Measurements from ENCODE around the gene NOTCH1.

- no peak for TF ChIP-seq REST (IDR thresholded peaks at IDR 0.05; ENCODE audit: insufficient replicate concordance, low read depth)
- TF ChIP-seq, protein P1, sequence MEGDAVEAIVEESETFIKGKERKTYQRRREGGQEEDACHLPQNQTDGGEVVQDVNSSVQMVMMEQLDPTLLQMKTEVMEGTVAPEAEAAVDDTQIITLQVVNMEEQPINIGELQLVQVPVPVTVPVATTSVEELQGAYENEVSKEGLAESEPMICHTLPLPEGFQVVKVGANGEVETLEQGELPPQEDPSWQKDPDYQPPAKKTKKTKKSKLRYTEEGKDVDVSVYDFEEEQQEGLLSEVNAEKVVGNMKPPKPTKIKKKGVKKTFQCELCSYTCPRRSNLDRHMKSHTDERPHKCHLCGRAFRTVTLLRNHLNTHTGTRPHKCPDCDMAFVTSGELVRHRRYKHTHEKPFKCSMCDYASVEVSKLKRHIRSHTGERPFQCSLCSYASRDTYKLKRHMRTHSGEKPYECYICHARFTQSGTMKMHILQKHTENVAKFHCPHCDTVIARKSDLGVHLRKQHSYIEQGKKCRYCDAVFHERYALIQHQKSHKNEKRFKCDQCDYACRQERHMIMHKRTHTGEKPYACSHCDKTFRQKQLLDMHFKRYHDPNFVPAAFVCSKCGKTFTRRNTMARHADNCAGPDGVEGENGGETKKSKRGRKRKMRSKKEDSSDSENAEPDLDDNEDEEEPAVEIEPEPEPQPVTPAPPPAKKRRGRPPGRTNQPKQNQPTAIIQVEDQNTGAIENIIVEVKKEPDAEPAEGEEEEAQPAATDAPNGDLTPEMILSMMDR (IDR thresholded peaks at IDR 0.05; ENCODE audit: insufficient read depth, low read length), result no peak
- no peak for TF ChIP-seq GABPA (IDR thresholded peaks at IDR 0.05; ENCODE audit: low read depth)
These were observed 92.5 kb downstream of the NOTCH1 start for GRCh38 chr9:136453326-136453725.

Measured in HL-60 (cell line).